Measurements from ENCODE around the gene OMP.

OMP gene

DNA sequence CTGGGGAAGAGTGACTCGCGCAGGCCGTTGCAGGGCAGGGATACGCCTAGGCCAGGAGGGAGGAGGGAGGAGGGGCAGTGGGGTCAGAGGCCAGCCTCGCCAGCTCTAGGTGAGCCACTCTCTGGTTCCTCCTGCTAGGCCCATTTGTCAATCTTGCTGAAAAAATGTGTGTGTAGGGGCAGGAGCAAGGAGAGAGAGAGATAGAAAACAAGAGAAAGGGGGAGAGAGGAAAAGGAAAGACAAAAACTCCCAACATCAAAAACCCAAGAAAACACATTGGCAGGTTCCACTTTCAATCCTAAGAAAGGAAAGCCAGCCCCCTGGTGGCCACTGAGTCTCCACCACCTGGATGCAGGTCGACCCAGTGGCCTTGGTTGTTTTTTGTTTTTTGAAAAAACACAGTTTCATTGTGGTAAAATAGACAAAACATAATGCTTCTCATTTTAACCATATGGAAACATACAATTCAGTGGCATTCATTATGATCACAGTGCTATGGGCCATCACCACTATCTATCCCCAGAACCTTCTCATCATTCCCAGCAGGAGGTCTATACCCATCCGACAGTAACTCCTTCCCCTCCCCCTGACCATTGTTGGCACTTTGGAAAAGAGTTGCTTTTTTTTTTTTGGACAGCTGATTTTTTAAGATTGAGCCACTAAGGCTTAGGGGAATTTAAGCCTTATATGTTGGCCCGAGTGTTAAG lies 10.9 kb downstream of the OMP start:
- Histone ChIP-seq H3K27me3 (ENCODE audit: insufficient read depth, low read length, poor library complexity, severe bottlenecking) (no peaks in the 10 kb centered on the region), H4K20me1 (ENCODE audit: insufficient read depth, low read length, poor library complexity, severe bottlenecking) (no peaks in the 10 kb centered on the region), H3K9me2 (replicated peaks; ENCODE audit: low read depth, low read length) (no peaks in the 10 kb centered on the region), H3K4me2 (ENCODE audit: low read depth, low read length, poor library complexity, severe bottlenecking) (no peak overlapping the region), H3K4me1 (ENCODE audit: insufficient read depth, low read length, poor library complexity, severe bottlenecking) (peaks cover 9% of the 10 kb centered on the region), H3F3A (ENCODE audit: low read depth) (no peaks in the 10 kb centered on the region), H3K36me3 (ENCODE audit: insufficient read depth, low read length) (peaks cover 7% of the 10 kb centered on the region; the same call in 1 of the 2 replicates), H3K9ac (ENCODE audit: low read depth, low read length, poor library complexity, severe bottlenecking) (no peak overlapping the region), H3K9me3 (ENCODE audit: insufficient read depth, low read depth, low read length) (no peaks in the 10 kb centered on the region), H3K4me3 (ENCODE audit: low read length, poor library complexity, severe bottlenecking) (no peak overlapping the region), H2AFZ (ENCODE audit: low read length) (no peak overlapping the region), H3K79me2 (ENCODE audit: insufficient read depth, low read length) (no peaks in the 10 kb centered on the region)
- TF ChIP-seq CTCF (conservative IDR thresholded peaks at IDR 0.05; ENCODE audit: low read length) (peak; percentile 77), EZH2phosphoT487 (IDR thresholded peaks at IDR 0.05; ENCODE audit: borderline replicate concordance) (no peak)

- no peak overlapping the region for H3K9ac ChIP-seq (ENCODE audit: low read depth, low read length, poor library complexity, severe bottlenecking)
- peaks cover 7% of the 10 kb centered on the region for H3K4me1 ChIP-seq (ENCODE audit: insufficient read depth, low read length, poor library complexity, severe bottlenecking)
- H3F3A ChIP-seq (ENCODE audit: low read depth), result no peaks in the 10 kb centered on the region
- H3K4me2 ChIP-seq (ENCODE audit: low read depth, low read length, poor library complexity, severe bottlenecking), result no peak overlapping the region
- H3K4me3 ChIP-seq (ENCODE audit: low read length, poor library complexity, severe bottlenecking), result no peak overlapping the region
- H3K79me2 ChIP-seq (ENCODE audit: insufficient read depth, low read length), result no peaks in the 10 kb centered on the region
- no peak overlapping the region for H2AFZ ChIP-seq (ENCODE audit: low read length)
- no peaks in the 10 kb centered on the region for H3K9me2 ChIP-seq (replicated peaks; ENCODE audit: low read depth, low read length)
- TF ChIP-seq CTCF (conservative IDR thresholded peaks at IDR 0.05; ENCODE audit: low read length) (no peak), EZH2phosphoT487 (IDR thresholded peaks at IDR 0.05; ENCODE audit: borderline replicate concordance) (no peak)
- no peaks in the 10 kb centered on the region for H3K27me3 ChIP-seq (ENCODE audit: insufficient read depth, low read length, poor library complexity, severe bottlenecking)
- no peaks in the 10 kb centered on the region for H4K20me1 ChIP-seq (ENCODE audit: insufficient read depth, low read length, poor library complexity, severe bottlenecking)
- no peaks in the 10 kb centered on the region for H3K9me3 ChIP-seq (ENCODE audit: insufficient read depth, low read depth, low read length)
- H3K36me3 ChIP-seq (ENCODE audit: insufficient read depth, low read length), result peaks cover 7% of the 10 kb centered on the region; the same call in 1 of the 2 replicates
Observed at GRCh38 chr11:77114089-77114463, 11.4 kb downstream of the OMP start.

DNA sequence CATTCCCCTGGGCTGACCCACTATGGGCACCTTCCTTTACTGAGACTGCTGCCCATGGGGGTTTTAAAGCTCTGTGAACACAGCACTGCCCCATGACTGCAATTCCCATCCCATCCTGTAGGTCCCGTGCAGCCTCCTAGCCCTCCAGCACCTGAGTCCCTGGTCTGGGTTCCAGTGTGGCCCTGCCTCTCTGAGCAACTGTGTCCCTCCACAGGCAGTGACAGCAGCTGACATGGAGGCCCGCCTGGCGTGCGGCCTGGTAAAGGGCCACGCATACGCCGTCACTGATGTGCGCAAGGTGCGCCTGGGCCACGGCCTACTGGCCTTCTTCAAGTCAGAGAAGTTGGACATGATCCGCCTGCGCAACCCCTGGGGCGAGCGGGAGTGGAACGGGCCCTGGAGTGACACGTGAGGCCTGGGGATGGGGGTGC lies 12.6 kb downstream of the OMP start:
- no peak overlapping the region for H3K4me3 ChIP-seq (ENCODE audit: low read length, poor library complexity, severe bottlenecking)
- no peaks in the 10 kb centered on the region for H3K9me2 ChIP-seq (replicated peaks; ENCODE audit: low read depth, low read length)
- no peaks in the 10 kb centered on the region for H3K79me2 ChIP-seq (ENCODE audit: insufficient read depth, low read length)
- no peaks in the 10 kb centered on the region for H3F3A ChIP-seq (ENCODE audit: low read depth)
- H2AFZ ChIP-seq (ENCODE audit: low read length), result no peak overlapping the region
- H3K4me1 ChIP-seq (ENCODE audit: insufficient read depth, low read length, poor library complexity, severe bottlenecking), result peaks cover under 1% of the 10 kb centered on the region
- no peaks in the 10 kb centered on the region for H4K20me1 ChIP-seq (ENCODE audit: insufficient read depth, low read length, poor library complexity, severe bottlenecking)
- H3K36me3 ChIP-seq (ENCODE audit: insufficient read depth, low read length), result peaks cover 7% of the 10 kb centered on the region; the same call in 1 of the 2 replicates
- TF ChIP-seq CTCF (conservative IDR thresholded peaks at IDR 0.05; ENCODE audit: low read length) (no peak; the same call in 1 of the 2 replicates), EZH2phosphoT487 (IDR thresholded peaks at IDR 0.05; ENCODE audit: borderline replicate concordance) (no peak)
- no peak overlapping the region for H3K4me2 ChIP-seq (ENCODE audit: low read depth, low read length, poor library complexity, severe bottlenecking)
- H3K27me3 ChIP-seq (ENCODE audit: insufficient read depth, low read length, poor library complexity, severe bottlenecking), result no peaks in the 10 kb centered on the region
- no peaks in the 10 kb centered on the region for H3K9me3 ChIP-seq (ENCODE audit: insufficient read depth, low read depth, low read length)
- no peak overlapping the region for H3K9ac ChIP-seq (ENCODE audit: low read depth, low read length, poor library complexity, severe bottlenecking)
